Measurements from ENCODE around the gene PIP4K2A.

GRCh38 chr10:22641743-22642142, 72.6 kb downstream of the PIP4K2A start:
- TF ChIP-seq FOXK2 (IDR thresholded peaks at IDR 0.05) (no peak), FOXM1 (IDR thresholded peaks at IDR 0.05; ENCODE audit: borderline replicate concordance) (no peak), SP1 (IDR thresholded peaks at IDR 0.05) (no peak)

Measured in HEK293T (cell line).